Ascending aorta (tissue), 2 donors: ENCODE data around the gene LDLRAD4. TPM values are rescaled to one million over a fixed set of nuclear protein-coding genes. Genes with fewer than 3 reads are reported as not detected.

Experiments
- DNase-seq, 2 donors: peaks; one replicate each; pipeline ENCODE4 v3.0.0-alpha.2; 2019; ENCODE audit warnings: low spot score in 2 of 2
- H3K27ac ChIP-seq, 2 donors: fragments of 200-600 bp; sonication (generic); one replicate each; pipeline ENCODE4 v1.5.1; 2016 to 2017; ENCODE audit warnings: mild to moderate bottlenecking in 1 of 2
- H3K27me3 ChIP-seq: fragments of 200-600 bp; sonication (generic); one replicate; pipeline ENCODE4 v1.5.1; 2017
- H3K36me3 ChIP-seq, 2 donors: fragments of 200-600 bp; sonication (generic); one replicate each; pipeline ENCODE4 v1.5.1; 2016
- H3K4me1 ChIP-seq, 2 donors: fragments of 200-600 bp; sonication (generic); one replicate each; pipeline ENCODE4 v1.5.1; 2016 to 2017; ENCODE audit warnings: mild to moderate bottlenecking in 1 of 2
- H3K4me3 ChIP-seq, 2 donors: fragments of 200-600 bp; sonication (generic); one replicate each; pipeline ENCODE4 v1.5.1; 2016 to 2017; ENCODE audit warnings: mild to moderate bottlenecking in 1 of 2
- H3K9me3 ChIP-seq, 2 donors: fragments of 200-600 bp; sonication (generic); one replicate each; pipeline ENCODE4 v1.5.1; 2016
- CTCF ChIP-seq, 3 experiments: fragments of 200-600 bp in 2 of 3; fragments of 450-650 bp in 1 of 3; sonication (generic) in 2 of 3; IDR thresholded peaks; one replicate each; pipeline ENCODE4 v1.5.1; 2016 to 2019; ENCODE audit warnings: antibody characterized with exemption in 3 of 3, mild to moderate bottlenecking in 1 of 3, moderate library complexity in 1 of 3
- intact Hi-C: fragments of 100-400 bp; cut with DNase I; formaldehyde crosslinking; loops from one replicate; pipeline ENCODE4 v1.15.1; 2023
- total RNA-seq: library from RNA; depleted of rRNA; stranded (reverse); fragments of >200 nt; gene quantifications from one replicate; pipeline ENCODE4 v1.1.0, GENCODE V29; 2016

The LDLRAD4 gene
- total RNA-seq, 1 donor from 2014 or later: 21.0 TPM

- Histone ChIP-seq H3K36me3 (peaks cover 0 to 2% of the 10 kb centered on the region in 2 donors), H3K4me3 (no peak overlapping the region), H3K4me1 (peaks cover 8 to 37% of the 10 kb centered on the region in 2 donors), H3K27ac (peak overlapping the region in 1 of 2 donors; percentile 91), H3K9me3 (no peaks in the 10 kb centered on the region), H3K27me3 (no peaks in the 10 kb centered on the region)
- no peak for DNase-seq
- TF ChIP-seq CTCF (IDR thresholded peaks at IDR 0.05): no peak
- intact Hi-C loops: loop anchor here (2.0 to 10.0 kb wide), 5 partner anchors 27 to 1219 kb away; no protein-coding TSS in a partner anchor
These were observed 285.3 kb downstream of the LDLRAD4 start for GRCh38 chr18:13503836-13504235.

GRCh38 chr18:13505780-13506345, 287.3 kb downstream of the LDLRAD4 start:
- intact Hi-C loops: loop anchor here (10.0 kb wide), 1 partner anchor 1221 kb away; no protein-coding TSS in a partner anchor
- DNase-seq: no peak
- peaks cover 0 to 24% of the 10 kb centered on the region in 2 donors for H3K4me1 ChIP-seq
- no peaks in the 10 kb centered on the region for H3K9me3 ChIP-seq
- H3K27ac ChIP-seq: no peak overlapping the region
- H3K27me3 ChIP-seq: no peaks in the 10 kb centered on the region
- H3K4me3 ChIP-seq: no peak overlapping the region
- no peak for TF ChIP-seq CTCF (IDR thresholded peaks at IDR 0.05)
- no peaks in the 10 kb centered on the region for H3K36me3 ChIP-seq

- H3K27ac ChIP-seq: no peak overlapping the region
- no peaks in the 10 kb centered on the region for H3K36me3 ChIP-seq
- no peak for DNase-seq
- H3K4me3 ChIP-seq: no peak overlapping the region
- no peaks in the 10 kb centered on the region for H3K9me3 ChIP-seq
- intact Hi-C loops: loop anchor here (5.0 kb wide), 1 partner anchor 208 kb away; no protein-coding TSS in a partner anchor
- peaks cover 0 to 14% of the 10 kb centered on the region in 2 donors for H3K4me1 ChIP-seq
- H3K27me3 ChIP-seq: no peaks in the 10 kb centered on the region
- no peak for TF ChIP-seq CTCF (IDR thresholded peaks at IDR 0.05)
These were observed 292.0 kb downstream of the LDLRAD4 start for GRCh38 chr18:13510594-13510993.

GRCh38 chr18:13511961-13512577, 293.5 kb downstream of the LDLRAD4 start:
- H3K4me3 ChIP-seq: no peak overlapping the region
- H3K27ac ChIP-seq: peak overlapping the region in 1 of 2 donors; percentile 47
- no peak for TF ChIP-seq CTCF (IDR thresholded peaks at IDR 0.05)
- peaks cover 4 to 9% of the 10 kb centered on the region in 2 donors for H3K36me3 ChIP-seq
- DNase-seq: peak in 1 of 2 donors; percentile 30
- H3K9me3 ChIP-seq: no peaks in the 10 kb centered on the region
- peaks cover 0 to 14% of the 10 kb centered on the region in 2 donors for H3K4me1 ChIP-seq
- H3K27me3 ChIP-seq: no peaks in the 10 kb centered on the region
- intact Hi-C loops: loop anchor here (5.0 kb wide), 1 partner anchor 210 kb away; no protein-coding TSS in a partner anchor

- intact Hi-C loops: loop anchor here (5.0 kb wide), 1 partner anchor 211 kb away; no protein-coding TSS in a partner anchor
- H3K4me3 ChIP-seq: no peak overlapping the region
- peak overlapping the region in 1 of 2 donors; percentile 17 for H3K27ac ChIP-seq
These were observed 294.5 kb downstream of the LDLRAD4 start for GRCh38 chr18:13513021-13513420.

More at GRCh38 chr18:13513021-13513420, 294.5 kb downstream of the LDLRAD4 start:
- Histone ChIP-seq H3K27me3 (no peaks in the 10 kb centered on the region), H3K4me1 (peaks cover 0 to 14% of the 10 kb centered on the region in 2 donors), H3K9me3 (no peaks in the 10 kb centered on the region), H3K36me3 (peaks cover 4 to 12% of the 10 kb centered on the region in 2 donors)
- DNase-seq: peak in 1 of 2 donors; percentile 58
- no peak for TF ChIP-seq CTCF (IDR thresholded peaks at IDR 0.05)
